ENCODE results near the gene SLC11A1.

DNA sequence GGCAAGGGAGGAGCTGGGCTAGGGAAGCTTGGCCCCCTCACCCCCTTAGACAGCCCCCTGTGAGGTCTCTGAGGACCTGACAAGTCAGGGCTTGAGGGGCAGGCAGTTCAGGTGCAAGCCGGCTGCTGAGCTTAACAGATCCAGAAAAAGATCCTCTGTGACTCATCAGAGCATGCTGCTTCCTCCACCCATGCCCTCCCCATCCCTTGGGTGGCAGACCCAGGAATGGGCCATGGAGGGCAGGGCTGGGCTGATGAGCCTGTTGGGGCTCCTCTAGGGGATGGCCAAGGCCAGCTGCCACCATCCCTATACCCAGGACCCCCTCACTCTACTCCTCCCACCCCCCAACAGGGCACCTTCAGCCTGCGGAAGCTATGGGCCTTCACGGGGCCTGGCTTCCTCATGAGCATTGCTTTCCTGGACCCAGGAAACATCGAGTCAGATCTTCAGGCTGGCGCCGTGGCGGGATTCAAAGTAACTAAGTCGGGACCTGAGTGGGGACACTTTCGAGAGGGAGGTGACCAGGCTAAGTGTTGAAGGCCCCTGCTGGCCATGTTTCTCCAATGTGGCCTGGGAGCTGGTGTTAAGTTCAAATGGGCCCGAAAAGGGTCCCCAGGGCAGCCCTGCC lies 1.9 kb downstream of the SLC11A1 start:
- TF ChIP-seq, protein P1, sequence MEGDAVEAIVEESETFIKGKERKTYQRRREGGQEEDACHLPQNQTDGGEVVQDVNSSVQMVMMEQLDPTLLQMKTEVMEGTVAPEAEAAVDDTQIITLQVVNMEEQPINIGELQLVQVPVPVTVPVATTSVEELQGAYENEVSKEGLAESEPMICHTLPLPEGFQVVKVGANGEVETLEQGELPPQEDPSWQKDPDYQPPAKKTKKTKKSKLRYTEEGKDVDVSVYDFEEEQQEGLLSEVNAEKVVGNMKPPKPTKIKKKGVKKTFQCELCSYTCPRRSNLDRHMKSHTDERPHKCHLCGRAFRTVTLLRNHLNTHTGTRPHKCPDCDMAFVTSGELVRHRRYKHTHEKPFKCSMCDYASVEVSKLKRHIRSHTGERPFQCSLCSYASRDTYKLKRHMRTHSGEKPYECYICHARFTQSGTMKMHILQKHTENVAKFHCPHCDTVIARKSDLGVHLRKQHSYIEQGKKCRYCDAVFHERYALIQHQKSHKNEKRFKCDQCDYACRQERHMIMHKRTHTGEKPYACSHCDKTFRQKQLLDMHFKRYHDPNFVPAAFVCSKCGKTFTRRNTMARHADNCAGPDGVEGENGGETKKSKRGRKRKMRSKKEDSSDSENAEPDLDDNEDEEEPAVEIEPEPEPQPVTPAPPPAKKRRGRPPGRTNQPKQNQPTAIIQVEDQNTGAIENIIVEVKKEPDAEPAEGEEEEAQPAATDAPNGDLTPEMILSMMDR (IDR thresholded peaks at IDR 0.05; ENCODE audit: poor library complexity) = no peak
- TF ChIP-seq EZH2 (IDR thresholded peaks at IDR 0.05; ENCODE audit: borderline replicate concordance) = no peak
